ENCODE data around the gene ZNF567.

Gene ZNF567

DNA sequence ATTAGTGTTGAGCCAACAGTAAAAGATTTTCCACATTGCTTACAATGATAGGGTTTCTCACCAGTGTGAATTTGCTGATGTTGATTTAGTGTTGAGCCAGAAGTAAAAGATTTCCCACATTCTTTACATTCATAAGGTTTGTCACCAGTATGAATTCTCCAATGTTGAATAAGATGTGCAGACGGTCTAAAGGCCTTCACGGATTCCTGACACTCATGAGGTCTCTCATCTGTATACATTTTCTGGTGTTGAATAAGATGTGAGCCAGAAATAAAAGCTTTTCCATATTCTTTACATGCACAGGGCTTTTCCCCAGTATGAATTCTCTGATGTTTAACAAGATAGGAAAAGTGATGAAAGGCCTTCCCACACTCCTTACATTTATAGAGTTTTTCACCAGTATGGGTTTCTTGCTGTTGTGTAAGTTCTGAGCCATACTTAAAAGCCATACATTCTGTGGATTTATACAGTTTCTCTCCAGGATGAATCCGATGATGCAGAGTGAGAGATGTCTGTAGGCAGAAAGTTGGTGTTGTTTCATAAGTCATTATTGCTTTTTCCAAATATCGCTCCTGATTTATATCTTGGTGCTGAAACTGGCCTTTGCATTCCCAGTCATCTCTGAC, 62.8 kb downstream of the ZNF567 start:
- no peak for DNase-seq (ENCODE audit: low read depth in 1 of 2, low spot score in 1 of 2)
